ENCODE measurements around the gene GPR153.
"Not testable (repeated sequence)": the region's sequence is repeated elsewhere in the genome, so short reads cannot be mapped to it uniquely, and the experiment has no call there.

GPR153 gene

GRCh38 chr1:6260961-6261614 is at the start of gene GPR153:
TSS of gene GPR153 (minus strand) at chr1:6261098. CDS start at chr1:6254905, 6,193 bp downstream.
- no peak for DNase-seq (ENCODE audit: extremely low read depth, low read depth)
- no peak for TF ChIP-seq CTCF (IDR thresholded peaks at IDR 0.05; ENCODE audit: low read depth, low read length)

DNA sequence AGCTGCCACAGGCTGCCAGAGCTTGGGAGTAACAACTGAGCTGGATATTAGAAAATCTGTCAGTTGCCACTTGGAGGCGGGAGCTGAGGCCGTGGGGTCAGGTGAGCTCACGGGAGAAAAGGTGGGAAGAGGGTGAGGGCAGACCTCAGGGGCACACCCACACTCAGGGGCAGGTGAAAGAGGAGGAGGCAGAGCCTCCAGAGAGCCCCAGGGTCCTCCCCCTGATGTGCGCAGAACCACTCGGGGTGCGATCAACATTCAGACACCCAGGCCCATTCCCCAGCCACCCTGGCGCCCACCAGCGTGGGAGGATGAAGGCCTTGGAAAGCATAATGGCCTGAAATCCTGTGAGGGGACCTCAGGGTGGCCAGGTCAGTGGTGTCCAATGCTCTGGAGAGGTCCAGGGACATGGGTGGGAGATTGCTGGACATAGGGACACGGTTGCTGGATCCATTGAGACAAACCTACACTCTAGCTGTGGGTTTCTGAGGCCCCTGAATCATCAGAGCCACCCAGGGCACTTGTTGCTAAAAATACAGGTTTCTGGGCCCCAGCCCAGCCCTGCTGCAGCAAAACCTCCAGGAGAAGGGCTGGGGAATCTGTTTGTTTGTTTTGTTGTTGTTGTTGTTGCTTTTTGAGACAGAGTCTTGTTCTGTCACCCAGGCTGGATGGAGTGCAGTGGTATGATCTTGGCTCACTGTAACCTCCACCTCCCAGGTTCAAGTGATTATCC is 49.4 kb upstream of the GPR153 start:
- no peak for TF ChIP-seq CTCF (IDR thresholded peaks at IDR 0.05; ENCODE audit: low read depth, low read length)
- no peak for DNase-seq (ENCODE audit: extremely low read depth, low read depth)

DNA sequence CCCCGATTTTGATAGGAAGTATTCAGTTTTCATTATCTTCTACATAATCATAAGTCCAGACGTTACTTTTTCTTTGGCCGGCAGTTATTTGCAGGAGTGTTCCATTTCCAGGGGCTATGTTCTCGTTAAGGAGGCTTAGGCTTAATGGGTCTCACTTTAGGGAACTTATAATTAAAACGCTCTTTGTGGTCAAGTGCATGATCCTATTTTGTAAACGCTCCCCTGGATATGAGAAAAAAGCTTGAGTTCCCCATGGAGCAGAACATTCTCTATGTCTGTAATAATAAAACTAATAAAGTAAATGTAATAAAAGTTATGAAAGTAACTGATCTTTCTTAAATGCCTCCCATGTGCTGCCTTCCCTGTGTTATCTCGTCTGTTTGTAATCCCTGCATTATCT is 48.7 kb upstream of the GPR153 start:
- no peak for DNase-seq (ENCODE audit: extremely low read depth, low read depth)
- no peak for TF ChIP-seq CTCF (IDR thresholded peaks at IDR 0.05; ENCODE audit: low read depth, low read length)

- TF ChIP-seq CTCF (IDR thresholded peaks at IDR 0.05; ENCODE audit: low read depth, low read length): no peak
- no peak for DNase-seq (ENCODE audit: extremely low read depth, low read depth)
These were observed 47.6 kb upstream of the GPR153 start for GRCh38 chr1:6308449-6308848.

GRCh38 chr1:6307682-6308081 is 46.8 kb upstream of the GPR153 start:
- not testable (repeated sequence) for DNase-seq (ENCODE audit: extremely low read depth, low read depth)

GRCh38 chr1:6307099-6307498 is 46.2 kb upstream of the GPR153 start:
- no peak for DNase-seq (ENCODE audit: extremely low read depth, low read depth)
- TF ChIP-seq CTCF (IDR thresholded peaks at IDR 0.05; ENCODE audit: low read depth, low read length): no peak

DNA sequence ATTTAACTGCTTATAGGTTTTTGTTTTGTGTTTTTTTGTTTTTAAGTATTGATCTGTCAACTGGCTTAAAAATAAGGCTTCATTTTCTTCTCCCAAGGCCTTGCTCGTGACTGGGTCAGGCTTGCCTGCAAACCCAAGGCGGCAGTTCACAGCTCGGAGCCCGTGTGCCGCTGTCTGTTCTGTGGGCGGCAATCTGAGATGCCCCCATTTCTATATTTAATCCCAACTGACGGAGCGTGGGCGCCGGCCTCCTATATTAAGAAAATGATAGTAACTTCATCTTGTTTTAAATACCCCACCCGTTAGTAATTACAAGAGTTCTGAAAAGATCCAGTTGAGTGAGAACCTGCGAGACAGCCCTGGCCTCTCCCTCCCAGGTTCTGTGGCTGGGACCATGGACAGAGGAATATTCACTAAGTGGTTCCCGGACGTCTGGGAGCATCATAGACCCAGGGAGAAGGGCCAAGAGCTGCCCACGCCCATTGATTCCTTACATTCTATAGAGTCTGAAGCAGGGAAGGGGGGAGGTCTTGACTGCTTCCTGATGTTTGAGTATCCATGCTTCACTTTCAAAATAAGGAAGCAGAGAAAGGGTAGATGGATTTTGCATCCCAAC is 42.6 kb upstream of the GPR153 start:
- DNase-seq (ENCODE audit: extremely low read depth, low read depth): no peak
- TF ChIP-seq CTCF (IDR thresholded peaks at IDR 0.05; ENCODE audit: low read depth, low read length): no peak
